ENCODE data around the gene SH3RF1.

DNA sequence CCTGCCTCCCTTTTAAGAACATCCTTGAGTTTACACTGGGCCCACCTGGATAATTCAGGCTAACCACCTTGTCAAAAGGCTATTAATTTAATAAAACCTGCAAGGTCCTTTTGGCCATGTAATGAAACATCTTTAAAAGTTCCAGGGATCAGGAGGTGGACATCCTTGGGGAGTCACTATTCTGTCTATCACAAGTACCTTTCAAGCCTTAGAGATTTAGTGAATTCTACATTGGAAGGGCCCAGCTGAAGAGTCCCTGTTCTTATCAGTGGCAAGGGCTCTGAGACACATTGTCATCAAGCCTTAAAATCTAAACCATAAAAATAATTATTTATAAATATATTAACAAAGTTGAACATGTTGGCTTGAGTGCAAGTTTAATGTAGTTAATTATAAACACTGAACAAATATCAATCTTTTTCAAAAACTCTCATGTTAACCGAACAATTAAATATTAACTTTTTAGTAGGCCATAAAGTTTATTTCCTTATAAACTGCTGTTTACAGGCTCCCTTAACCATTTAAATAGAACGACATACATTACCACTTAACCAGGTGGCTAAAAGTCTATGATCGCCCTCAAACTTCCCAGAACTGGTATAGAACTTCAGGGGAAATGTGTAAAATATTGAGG is 156.3 kb downstream of the SH3RF1 start:
- no peak for TF ChIP-seq CTCF (conservative IDR thresholded peaks at IDR 0.05 in 1 of 2, IDR thresholded peaks at IDR 0.05 in 1 of 2; ENCODE audit: extremely low read depth in 1 of 2, insufficient read depth in 1 of 2, low read depth in 1 of 2, low read length in 2 of 2)
- TF ChIP-seq EZH2 (IDR thresholded peaks at IDR 0.05; ENCODE audit: borderline replicate concordance, low read length) = no peak
